Measurements from ENCODE around the gene VEGFC.

VEGFC gene

DNA sequence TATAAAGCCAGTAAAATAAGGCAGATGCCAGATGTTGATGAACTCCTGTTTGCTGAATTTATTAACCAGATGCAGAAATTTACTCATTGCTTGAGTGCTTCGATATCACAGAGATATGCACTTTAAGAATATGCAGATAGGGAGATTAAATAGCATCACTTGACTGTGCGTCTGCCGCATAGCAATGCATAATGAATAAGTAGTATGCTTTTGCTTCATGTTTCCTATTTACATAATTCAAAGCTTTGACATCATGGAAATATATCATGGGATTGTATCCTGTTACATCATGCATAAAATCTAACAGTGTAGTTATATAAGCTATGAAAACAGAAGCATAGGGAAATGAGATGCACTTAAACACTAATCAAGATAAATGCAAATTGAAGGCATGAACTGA lies 45.9 kb downstream of the VEGFC start:
- Mint-ChIP-seq H3K27ac (no peak overlapping the region), H3K9me3 (no peaks in the 10 kb centered on the region), H3K36me3 (ENCODE audit: low read depth) (no peaks in the 10 kb centered on the region), H3K4me3 (no peak overlapping the region), H3K27me3 (ENCODE audit: low read depth, poor library complexity) (peaks cover 8% of the 10 kb centered on the region), H3K4me1 (no peaks in the 10 kb centered on the region)
- DNase-seq = no peak
- TF ChIP-seq, protein P1, sequence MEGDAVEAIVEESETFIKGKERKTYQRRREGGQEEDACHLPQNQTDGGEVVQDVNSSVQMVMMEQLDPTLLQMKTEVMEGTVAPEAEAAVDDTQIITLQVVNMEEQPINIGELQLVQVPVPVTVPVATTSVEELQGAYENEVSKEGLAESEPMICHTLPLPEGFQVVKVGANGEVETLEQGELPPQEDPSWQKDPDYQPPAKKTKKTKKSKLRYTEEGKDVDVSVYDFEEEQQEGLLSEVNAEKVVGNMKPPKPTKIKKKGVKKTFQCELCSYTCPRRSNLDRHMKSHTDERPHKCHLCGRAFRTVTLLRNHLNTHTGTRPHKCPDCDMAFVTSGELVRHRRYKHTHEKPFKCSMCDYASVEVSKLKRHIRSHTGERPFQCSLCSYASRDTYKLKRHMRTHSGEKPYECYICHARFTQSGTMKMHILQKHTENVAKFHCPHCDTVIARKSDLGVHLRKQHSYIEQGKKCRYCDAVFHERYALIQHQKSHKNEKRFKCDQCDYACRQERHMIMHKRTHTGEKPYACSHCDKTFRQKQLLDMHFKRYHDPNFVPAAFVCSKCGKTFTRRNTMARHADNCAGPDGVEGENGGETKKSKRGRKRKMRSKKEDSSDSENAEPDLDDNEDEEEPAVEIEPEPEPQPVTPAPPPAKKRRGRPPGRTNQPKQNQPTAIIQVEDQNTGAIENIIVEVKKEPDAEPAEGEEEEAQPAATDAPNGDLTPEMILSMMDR (IDR thresholded peaks at IDR 0.05) = no peak

DNA sequence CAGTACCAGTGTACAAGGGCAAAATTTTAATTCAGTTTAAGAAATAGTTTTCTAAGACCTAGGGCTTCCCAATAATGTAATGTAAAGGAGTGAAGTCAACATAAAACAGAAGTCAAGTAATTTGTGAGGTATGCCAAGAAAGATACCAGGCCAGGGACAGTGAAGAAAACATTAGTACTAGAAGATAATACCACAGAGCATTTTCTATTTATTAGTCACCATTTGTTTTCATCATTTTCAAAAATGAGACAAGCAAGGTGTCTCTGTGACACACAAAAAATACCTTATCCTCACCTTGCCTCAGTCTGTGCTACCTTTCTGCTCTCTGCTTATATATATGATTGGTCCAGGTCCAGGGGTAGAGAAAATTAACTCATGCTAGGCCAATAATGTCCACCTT lies 46.8 kb downstream of the VEGFC start:
- no peak for DNase-seq
- H3K9me3 Mint-ChIP-seq = no peaks in the 10 kb centered on the region
- no peaks in the 10 kb centered on the region for H3K36me3 Mint-ChIP-seq (ENCODE audit: low read depth)
- no peak overlapping the region for H3K27ac Mint-ChIP-seq
- TF ChIP-seq, protein P1 (IDR thresholded peaks at IDR 0.05) = no peak
- no peak overlapping the region for H3K4me3 Mint-ChIP-seq
- H3K4me1 Mint-ChIP-seq = no peaks in the 10 kb centered on the region
- H3K27me3 Mint-ChIP-seq (ENCODE audit: low read depth, poor library complexity) = peaks cover 5% of the 10 kb centered on the region

DNA sequence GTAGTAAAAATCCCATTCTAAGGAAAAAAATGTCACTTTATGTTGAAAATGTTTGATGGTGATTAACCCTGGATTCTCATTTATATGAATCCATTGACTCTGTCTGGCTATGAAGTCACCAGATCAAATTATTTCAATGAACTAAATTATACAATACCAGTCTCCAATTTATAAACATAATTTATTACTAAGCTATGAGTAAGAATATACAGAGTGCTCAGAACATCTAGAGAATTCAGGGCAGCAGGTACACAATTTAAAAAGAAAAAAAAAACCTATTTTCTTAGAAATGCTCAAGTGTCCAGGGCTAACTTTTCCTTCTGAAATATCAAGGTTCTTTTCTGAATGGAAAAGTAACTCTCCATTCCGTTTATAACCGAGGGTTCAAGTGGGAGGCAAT lies 48.6 kb downstream of the VEGFC start:
- DNase-seq = no peak
- peaks cover 4% of the 10 kb centered on the region for H3K27me3 Mint-ChIP-seq (ENCODE audit: low read depth, poor library complexity)
- no peaks in the 10 kb centered on the region for H3K4me1 Mint-ChIP-seq
- H3K36me3 Mint-ChIP-seq (ENCODE audit: low read depth) = no peaks in the 10 kb centered on the region
- H3K4me3 Mint-ChIP-seq = no peak overlapping the region
- no peak overlapping the region for H3K27ac Mint-ChIP-seq
- H3K9me3 Mint-ChIP-seq = no peaks in the 10 kb centered on the region
- TF ChIP-seq, protein P1 (IDR thresholded peaks at IDR 0.05) = no peak

DNA sequence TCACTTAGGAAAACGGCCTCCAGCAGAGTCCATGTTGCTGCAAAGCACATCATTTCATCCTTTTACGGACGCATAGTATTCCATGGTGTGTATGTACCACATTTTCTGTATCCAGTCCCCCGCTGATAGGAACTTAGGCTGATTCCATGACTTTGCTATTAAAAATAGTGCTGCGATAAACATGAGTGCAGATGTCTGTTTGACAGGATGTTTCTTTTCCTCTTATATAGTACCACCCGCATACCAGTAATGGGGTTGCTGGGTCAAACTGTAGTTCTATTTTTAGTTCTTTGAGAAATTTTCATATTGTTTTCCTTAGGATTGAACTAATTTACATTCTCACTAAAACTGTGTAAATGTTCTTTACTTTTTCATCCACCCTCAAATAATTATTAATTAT lies 50.5 kb downstream of the VEGFC start:
- no peaks in the 10 kb centered on the region for H3K4me1 Mint-ChIP-seq
- no peaks in the 10 kb centered on the region for H3K36me3 Mint-ChIP-seq (ENCODE audit: low read depth)
- no peak overlapping the region for H3K27ac Mint-ChIP-seq
- TF ChIP-seq, protein P1 (IDR thresholded peaks at IDR 0.05) = no peak
- H3K27me3 Mint-ChIP-seq (ENCODE audit: low read depth, poor library complexity) = peaks cover 7% of the 10 kb centered on the region
- H3K4me3 Mint-ChIP-seq = no peak overlapping the region
- no peaks in the 10 kb centered on the region for H3K9me3 Mint-ChIP-seq
- no peak for DNase-seq

DNA sequence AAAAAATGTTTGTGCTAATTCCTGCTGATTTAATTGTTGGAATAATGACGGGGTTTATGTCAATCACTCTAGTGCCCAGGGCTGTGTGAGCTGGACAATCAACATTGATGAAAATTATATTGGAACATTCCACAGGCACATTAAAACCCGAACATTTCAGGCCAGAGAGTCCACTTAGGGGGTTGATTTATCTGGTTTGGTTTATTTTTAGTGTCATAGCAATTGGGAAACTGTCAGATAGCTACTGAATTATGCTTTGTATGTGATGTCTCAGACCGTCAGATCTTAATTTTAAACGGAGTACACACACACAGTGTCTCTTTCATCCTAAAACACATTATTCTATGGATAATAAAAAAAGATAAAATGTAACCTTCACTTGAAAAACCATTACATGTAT lies 51.5 kb downstream of the VEGFC start:
- TF ChIP-seq, protein P1 (IDR thresholded peaks at IDR 0.05) = no peak
- Mint-ChIP-seq H3K9me3 (no peaks in the 10 kb centered on the region), H3K4me3 (no peak overlapping the region), H3K27ac (no peak overlapping the region), H3K4me1 (no peaks in the 10 kb centered on the region), H3K36me3 (ENCODE audit: low read depth) (no peaks in the 10 kb centered on the region), H3K27me3 (ENCODE audit: low read depth, poor library complexity) (peaks cover 7% of the 10 kb centered on the region)
- DNase-seq = no peak

DNA sequence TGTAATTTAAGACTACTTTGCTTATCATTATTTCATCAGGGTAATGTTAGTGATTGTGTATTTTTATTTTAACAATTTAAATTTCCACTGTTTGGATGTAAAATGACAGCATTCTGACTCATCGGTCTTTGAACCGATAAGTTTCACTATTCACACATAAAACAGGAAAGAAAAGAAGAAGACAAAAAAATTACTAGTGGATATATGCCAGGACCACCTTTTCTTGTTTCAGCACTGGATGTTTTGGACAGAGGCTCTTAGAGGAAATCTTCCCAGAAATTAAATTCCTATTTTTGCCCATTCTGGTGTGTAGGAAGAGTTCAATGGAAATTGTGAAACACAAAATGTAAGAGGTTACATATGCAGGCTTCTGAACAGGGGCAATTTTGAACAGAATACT lies 57.4 kb downstream of the VEGFC start:
- no peaks in the 10 kb centered on the region for H3K36me3 Mint-ChIP-seq (ENCODE audit: low read depth)
- H3K9me3 Mint-ChIP-seq = no peaks in the 10 kb centered on the region
- TF ChIP-seq, protein P1 (IDR thresholded peaks at IDR 0.05) = no peak
- H3K4me3 Mint-ChIP-seq = no peak overlapping the region
- H3K27ac Mint-ChIP-seq = no peak overlapping the region
- peaks cover 3% of the 10 kb centered on the region for H3K27me3 Mint-ChIP-seq (ENCODE audit: low read depth, poor library complexity)
- no peak for DNase-seq
- H3K4me1 Mint-ChIP-seq = no peaks in the 10 kb centered on the region
